RWPE2 (cell line): Measurements from ENCODE around the gene CAPN10.

Source experiments
- ATAC-seq: fragments of 200-7000 bp; cut with Tn5 transposase; 3 replicates; pipeline ENCODE4 v1.9.1; 2021; ENCODE audit warnings: low read depth
- DNase-seq: peaks from one replicate; pipeline ENCODE4 v3.0.0-alpha.2; 2020; ENCODE audit warnings: low spot score
- H3K27ac ChIP-seq: fragments of 450-650 bp; 2 replicates; pipeline ENCODE4 v1.5.1; 2017; ENCODE audit warnings: mild to moderate bottlenecking; ENCODE audit not compliant: poor library complexity, severe bottlenecking
- H3K27me3 ChIP-seq: fragments of 250-450 bp; sonication (Bioruptor Pico); 2 replicates; pipeline ENCODE4 v1.5.1; 2021; ENCODE audit warnings: mild to moderate bottlenecking, moderate library complexity; ENCODE audit not compliant: insufficient read depth, poor library complexity, severe bottlenecking
- H3K36me3 ChIP-seq: fragments of 250-450 bp; sonication (Bioruptor Pico); 2 replicates; pipeline ENCODE4 v1.5.1; 2020; ENCODE audit warnings: low read depth, mild to moderate bottlenecking, moderate library complexity
- H3K4me1 ChIP-seq: fragments of 250-450 bp; sonication (Bioruptor Pico); 2 replicates; pipeline ENCODE4 v1.5.1; 2021; ENCODE audit warnings: mild to moderate bottlenecking, moderate library complexity; ENCODE audit not compliant: insufficient read depth, poor library complexity, severe bottlenecking
- H3K4me3 ChIP-seq: fragments of 250-450 bp; sonication (Bioruptor Pico); 2 replicates; pipeline ENCODE4 v1.5.1; 2021; ENCODE audit warnings: mild to moderate bottlenecking, moderate library complexity; ENCODE audit not compliant: severe bottlenecking
- H3K9me3 ChIP-seq: fragments of 250-450 bp; sonication (Bioruptor Pico); 2 replicates; pipeline ENCODE4 v1.5.1; 2021; ENCODE audit warnings: mild to moderate bottlenecking, moderate library complexity; ENCODE audit not compliant: severe bottlenecking
- CTCF ChIP-seq: fragments of 450-650 bp; IDR thresholded peaks from one replicate; pipeline ENCODE4 v1.5.1; 2017; ENCODE audit warnings: mild to moderate bottlenecking, moderate library complexity; ENCODE audit not compliant: poor library complexity, severe bottlenecking

The CAPN10 gene

GRCh38 chr2:240551811-240552210, 34.7 kb upstream of the CAPN10 start:
- Histone ChIP-seq H3K36me3 (peaks cover 4% of the 10 kb centered on the region), H3K9me3 (no peaks in the 10 kb centered on the region), H3K4me1 (no peaks in the 10 kb centered on the region), H3K27me3 (no peaks in the 10 kb centered on the region), H3K27ac (no peak overlapping the region), H3K4me3 (no peak overlapping the region)
- no peak for TF ChIP-seq CTCF
- DNase-seq = no peak
- no peak for ATAC-seq

DNA sequence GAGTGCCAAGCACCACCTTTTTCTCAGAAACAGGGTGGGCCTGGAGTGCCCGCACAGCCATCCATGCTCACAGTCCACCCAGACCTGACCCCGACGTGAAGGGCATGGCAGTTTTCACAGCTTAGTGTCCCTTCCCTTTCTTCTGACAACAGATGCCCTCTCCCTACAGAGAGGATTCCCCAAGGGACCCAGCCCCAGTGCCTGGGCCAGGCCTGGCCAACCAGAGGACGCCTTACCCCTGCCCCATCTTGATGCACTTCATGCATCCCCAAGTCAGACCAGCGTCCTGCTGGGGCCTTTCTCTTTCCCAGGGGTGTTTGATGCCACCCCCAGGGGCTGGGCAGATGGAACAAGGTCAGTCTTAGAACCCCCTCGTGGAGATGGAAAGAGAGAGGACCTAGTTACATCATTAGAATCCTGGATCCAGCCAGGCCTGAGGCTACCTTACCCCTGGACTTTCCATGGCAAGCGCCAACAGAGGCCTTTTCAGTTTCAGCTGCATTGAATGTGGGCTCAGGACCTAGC, 32.5 kb upstream of the CAPN10 start:
- no peaks in the 10 kb centered on the region for H3K27me3 ChIP-seq
- no peak overlapping the region for H3K27ac ChIP-seq
- no peak overlapping the region for H3K4me3 ChIP-seq
- peaks cover 4% of the 10 kb centered on the region for H3K36me3 ChIP-seq
- no peak for DNase-seq
- no peaks in the 10 kb centered on the region for H3K9me3 ChIP-seq
- H3K4me1 ChIP-seq = peaks cover 2% of the 10 kb centered on the region
- no peak for TF ChIP-seq CTCF
- ATAC-seq = no peak

DNA sequence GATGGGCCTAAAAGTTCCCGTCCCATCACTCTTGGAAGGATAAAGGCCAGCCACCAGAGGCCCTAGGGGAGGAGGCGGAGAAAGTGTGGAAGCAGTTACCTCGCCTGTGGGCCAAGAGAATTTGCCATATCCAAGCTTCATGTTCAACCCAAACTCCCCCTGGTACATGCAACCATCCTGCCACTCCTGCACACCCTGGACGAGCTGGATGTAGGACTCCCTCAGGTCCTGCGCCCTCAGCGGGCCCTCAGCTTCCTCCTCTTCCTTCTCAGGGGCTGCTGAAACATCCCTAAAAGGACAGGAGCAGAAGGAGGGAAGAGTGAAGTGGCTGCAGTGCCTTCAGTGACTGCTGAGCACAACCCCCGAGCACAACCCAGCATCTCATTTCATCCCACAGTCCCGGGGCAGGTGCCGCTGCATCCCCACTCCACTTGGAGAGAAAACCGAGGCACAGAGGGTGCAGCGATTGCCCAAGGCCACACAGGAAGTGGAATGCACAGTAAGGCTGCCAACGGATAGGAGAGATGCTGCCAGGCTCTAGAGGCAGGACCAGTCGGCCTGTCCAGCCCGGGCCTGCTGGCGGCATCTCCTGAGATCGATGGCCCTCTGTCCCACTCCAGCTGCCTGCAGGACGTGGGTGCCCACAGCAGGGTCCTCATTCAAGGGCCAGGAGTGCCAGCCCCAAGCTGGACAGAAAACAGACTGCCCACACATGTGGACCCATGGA, 31.6 kb upstream of the CAPN10 start:
- TF ChIP-seq CTCF = no peak
- H3K27me3 ChIP-seq = no peaks in the 10 kb centered on the region
- no peak for ATAC-seq
- H3K27ac ChIP-seq = no peak overlapping the region
- H3K9me3 ChIP-seq = no peaks in the 10 kb centered on the region
- peaks cover 4% of the 10 kb centered on the region for H3K36me3 ChIP-seq
- no peak overlapping the region for H3K4me3 ChIP-seq
- peaks cover 6% of the 10 kb centered on the region for H3K4me1 ChIP-seq
- no peak for DNase-seq

DNA sequence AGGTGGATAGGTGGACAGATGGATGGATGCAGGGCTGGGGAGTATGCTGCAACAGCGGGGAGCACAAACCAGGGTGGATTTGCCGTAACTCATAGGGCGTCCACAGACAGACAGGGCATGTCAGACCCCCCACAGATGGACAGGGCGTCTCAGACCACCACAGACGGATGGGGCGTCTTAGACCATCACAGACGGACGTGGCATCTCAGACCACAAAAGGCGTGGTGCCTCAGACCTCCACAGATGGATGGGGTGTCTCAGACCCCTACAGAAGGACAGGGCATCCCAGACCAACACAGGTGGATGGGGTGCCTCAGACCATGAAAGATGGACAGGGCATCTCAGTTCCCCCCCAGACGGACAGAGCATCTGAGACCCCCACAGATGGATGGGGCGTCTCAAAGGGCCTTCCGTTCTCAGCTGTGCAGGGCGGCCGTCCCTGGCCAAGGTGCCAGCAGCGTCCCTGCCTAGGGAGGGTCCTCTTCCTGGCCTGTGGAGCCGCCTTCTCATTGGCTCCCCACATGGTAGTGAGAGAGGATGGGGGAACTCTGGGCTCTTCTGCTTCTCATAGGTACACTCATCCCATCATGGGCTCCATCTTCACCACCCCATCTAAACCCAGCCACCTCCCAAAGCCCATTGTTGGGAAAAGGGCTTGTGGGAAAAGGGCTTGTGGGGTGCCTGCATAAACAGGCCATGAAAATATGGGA, 30.8 kb upstream of the CAPN10 start:
- no peak for ATAC-seq
- Histone ChIP-seq H3K4me1 (peaks cover 6% of the 10 kb centered on the region), H3K27me3 (no peaks in the 10 kb centered on the region), H3K4me3 (no peak overlapping the region), H3K27ac (no peak overlapping the region), H3K36me3 (peaks cover under 1% of the 10 kb centered on the region), H3K9me3 (no peaks in the 10 kb centered on the region)
- no peak for DNase-seq
- TF ChIP-seq CTCF = no peak
